HG03439 (cell line): ENCODE results near the gene ETV3L.
A peak's percentile ranks its signal among the peaks of the same experiment; 100 is the strongest.
"Not testable (repeated sequence)": the region's sequence is repeated elsewhere in the genome, so short reads cannot be mapped to it uniquely, and the experiment has no call there.

Experiments used
- ATAC-seq: cut with Tn5 transposase; IDR thresholded peaks from one replicate; pipeline ENCODE4 v1.9.1; 2021; ENCODE audit warnings: mild to moderate bottlenecking, moderate library complexity; ENCODE audit not compliant: unreplicated experiment

Gene ETV3L

GRCh38 chr1:157084720-157085119 lies 14.9 kb downstream of the ETV3L start:
- ATAC-seq, result no peak

- no peak for ATAC-seq
Observed at GRCh38 chr1:157081707-157082106, 17.9 kb downstream of the ETV3L start.

GRCh38 chr1:157080714-157081113 lies 18.9 kb downstream of the ETV3L start:
- no peak for ATAC-seq

DNA sequence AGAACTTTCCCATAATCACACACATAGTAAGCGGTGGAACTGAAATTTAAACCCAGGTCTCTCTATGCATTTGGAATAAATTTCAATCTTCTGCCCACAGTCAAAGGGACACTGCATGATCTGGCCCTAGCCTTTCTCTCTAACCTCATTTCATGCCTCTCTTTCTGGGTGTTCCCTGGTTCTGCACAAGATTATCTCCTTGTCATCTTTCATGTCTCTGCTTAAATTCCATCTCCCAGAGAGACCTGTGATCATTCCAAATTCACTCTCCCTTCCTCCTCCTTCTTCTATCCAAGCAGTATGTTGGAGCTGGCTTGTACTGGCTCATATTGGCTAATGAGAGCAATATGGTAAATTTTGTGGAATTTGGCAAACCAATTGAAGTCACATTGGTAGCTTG lies 22.2 kb downstream of the ETV3L start:
- no peak for ATAC-seq

DNA sequence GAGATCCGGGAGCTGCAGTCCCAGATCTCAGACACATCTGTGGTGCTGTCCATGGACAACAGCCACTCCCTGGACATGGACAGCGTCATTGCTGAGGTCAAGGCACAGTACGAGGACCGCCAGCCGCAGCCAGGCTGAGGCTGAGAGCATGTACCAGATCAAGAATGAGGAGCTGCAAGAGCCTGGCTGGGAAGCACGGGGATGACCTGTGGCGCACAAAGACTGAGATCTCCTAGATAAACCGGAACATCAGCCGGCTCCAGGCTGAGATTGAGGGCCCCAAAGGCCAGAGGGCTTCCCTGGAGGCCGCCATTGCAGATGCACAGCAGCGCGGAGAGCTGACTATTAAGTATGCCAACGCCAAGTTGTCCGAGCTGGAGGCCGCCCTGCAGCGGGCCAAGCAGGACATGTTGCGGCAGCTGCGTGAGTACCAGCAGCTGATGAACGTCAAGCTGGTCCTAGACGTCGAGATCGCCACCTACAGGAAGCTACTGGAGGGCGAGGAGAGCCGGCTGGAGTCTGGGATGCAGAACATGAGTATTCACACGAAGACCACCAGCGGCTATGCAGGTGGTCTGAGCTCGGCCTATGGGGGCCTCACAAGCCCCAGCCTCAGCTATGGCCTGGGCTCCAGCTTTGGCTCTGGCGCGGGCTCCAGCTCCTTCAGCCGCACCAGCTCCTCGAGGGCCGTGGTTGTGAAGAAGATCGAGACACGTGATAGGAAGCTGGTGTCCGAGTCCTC lies 25.5 kb downstream of the ETV3L start:
- ATAC-seq, result no peak

DNA sequence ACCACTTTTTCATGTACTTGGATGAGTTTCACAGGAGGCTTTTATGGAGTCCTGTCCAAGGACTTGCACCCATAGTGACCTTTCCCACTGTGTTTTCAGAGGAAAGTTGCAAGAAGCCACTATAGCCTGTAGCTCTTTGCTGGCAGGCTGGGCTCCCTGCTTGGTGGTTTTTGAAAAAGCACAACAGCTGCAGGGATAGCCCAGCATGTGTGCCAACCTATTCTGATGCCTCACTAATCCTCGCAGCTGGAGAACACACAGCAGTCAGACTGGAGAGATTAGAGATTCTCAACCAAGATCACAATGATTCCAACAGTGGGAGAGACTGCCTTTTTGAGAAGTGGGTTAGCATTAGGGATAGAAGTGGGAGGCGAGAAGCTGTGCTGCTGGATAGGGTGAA lies 30.0 kb downstream of the ETV3L start:
- ATAC-seq, result no peak

- ATAC-seq, result not testable (repeated sequence)
Observed at GRCh38 chr1:157059241-157059640, 40.4 kb downstream of the ETV3L start.

DNA sequence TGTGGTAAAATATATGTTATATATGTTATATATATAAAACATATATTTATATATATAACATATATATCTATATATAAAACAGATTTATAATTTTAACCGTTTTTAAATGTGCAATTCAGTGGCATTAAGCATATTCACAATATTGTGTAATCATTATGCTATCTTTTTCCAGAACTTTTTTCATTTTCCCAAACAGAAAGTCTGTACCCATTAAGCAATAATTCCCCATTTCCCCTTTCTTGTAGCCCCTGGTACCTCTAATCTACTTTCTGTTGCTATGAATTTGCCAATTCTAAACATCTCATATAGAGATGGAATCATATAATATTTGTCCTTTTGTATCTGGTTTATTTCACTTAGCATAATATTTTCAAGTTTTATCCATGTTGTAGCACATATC lies 43.3 kb downstream of the ETV3L start:
- no peak for ATAC-seq

DNA sequence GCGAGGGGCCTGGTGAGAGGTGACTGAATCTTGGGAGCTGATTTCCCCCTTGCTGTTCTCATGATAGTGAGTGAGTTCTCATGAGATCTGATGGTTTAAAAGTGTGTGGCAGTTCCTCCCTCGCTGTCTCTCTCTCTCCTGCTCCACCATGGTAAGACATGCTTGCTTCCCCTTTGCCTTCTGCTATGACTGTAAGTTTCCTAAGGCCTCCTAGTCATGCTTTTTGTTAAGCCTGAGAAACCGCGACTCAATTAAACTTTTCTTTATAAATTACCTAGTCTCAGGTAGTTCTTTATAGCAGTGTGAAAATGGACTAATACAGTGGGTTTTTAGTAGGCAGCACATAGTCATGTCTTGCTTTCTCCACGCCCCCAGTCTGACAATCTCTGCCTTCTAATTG lies 43.9 kb downstream of the ETV3L start:
- not testable (repeated sequence) for ATAC-seq

- no peak for ATAC-seq
Observed at GRCh38 chr1:157050836-157051235, 48.8 kb downstream of the ETV3L start.

DNA sequence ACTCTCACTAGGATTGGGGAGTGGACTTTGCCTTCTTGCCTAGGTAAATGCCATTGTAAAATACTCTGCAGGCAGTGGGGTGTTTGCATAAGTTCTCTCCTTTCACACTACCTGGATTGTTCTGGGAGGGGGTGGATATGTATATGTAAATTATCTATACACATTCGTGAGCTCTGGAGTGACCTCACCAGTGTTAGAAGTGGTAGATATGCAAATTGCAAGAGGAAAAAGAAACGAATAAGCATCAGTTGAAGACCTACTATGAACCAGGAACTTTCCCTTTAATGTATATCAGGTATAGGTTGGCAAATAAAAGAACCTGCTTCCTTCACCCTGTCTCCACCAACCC lies 52.6 kb downstream of the ETV3L start:
- ATAC-seq, result no peak

- peak; percentile 77 for ATAC-seq
Observed at GRCh38 chr1:157045250-157046218, 54.1 kb downstream of the ETV3L start, which contains the start of gene ARHGEF11. Gene ARHGEF11 (minus strand): TSS chr1:157045742. CDS start chr1:157044330, 1,412 bp downstream.

DNA sequence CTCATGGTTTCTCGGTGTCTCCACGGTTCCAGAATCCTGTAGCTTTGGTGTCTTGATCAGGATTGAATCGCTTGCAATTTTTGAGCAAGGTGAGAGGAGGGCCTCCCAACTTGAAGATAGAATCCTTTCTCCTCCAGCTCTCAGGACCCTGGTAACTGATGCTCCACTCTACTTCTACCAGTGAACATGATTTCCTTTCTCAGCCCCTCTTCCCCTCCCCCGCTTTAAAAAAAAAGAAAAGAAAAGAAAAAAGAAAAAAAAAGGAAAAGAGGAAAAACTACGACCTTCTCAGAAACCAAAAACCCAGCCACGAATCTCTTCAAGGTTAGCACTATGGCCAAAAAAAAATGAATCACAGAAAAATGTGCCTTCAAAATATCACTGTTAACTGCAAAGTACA lies 55.3 kb downstream of the ETV3L start:
- no peak for ATAC-seq

DNA sequence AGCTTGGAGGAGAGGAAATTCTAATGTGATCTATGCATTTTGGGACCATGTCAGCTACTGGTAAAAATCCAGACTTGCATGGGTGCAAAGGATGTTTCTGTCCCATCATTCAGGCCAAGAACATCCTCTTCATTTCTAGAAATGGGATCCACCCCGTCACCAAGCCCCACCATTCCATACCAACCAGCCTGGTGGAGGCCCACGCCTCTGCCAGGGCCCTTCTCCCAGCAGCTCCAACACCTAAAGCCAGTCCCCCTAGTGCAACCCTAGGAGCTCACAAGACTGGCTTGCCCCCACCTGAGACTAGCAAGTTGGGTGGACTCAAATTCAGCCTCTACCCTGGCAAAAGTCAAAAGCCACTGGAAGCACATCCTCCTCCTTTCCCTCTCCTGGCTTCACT lies 55.9 kb downstream of the ETV3L start:
- ATAC-seq, result no peak

- no peak for ATAC-seq
Observed at GRCh38 chr1:157042846-157043245, 56.8 kb downstream of the ETV3L start.
